ENCODE data around the gene BMPR1B.
"Not testable (repeated sequence)": the region's sequence is repeated elsewhere in the genome, so short reads cannot be mapped to it uniquely, and the experiment has no call there.

BMPR1B gene

DNA sequence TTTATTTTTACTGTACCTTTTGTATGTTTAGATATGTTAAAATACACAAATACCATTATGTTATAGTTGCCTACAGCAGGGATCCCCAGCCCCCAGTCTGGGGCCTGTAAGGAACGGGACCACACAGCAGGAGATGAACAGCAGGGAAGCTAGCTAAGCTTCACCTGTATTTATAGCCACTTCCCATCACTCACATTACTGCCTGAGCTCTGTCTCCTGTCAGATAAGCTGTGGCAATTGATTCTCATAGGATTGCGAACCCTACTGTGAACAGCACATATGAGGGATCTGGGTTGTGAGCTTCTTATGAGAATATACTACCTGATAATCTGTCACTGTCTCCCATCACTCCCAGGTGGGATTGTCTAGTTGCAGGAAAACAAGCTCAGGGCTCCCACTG is 73.9 kb downstream of the BMPR1B start:
- no peak for DNase-seq (ENCODE audit: low read depth in 1 of 2, low spot score in 1 of 2)

DNA sequence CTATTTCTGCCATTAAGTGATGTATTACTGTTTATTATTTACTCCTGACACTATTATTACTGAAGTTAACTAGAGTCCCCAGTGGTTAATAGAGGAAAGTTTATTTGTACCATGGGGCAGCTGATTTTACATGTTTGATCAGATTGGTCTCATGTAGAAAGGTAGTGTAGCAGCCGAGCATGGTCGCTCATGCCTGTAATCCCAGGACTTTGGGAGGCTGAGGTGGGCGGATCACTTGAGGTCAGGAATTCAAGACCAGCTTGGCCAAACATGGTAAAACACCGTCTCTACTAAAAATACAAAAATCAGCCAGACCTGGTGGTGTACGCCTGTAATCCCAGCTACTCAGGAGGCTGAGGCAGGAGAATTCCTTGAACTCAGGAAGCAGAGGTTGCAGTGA is 74.6 kb downstream of the BMPR1B start:
- DNase-seq (ENCODE audit: low read depth in 1 of 2, low spot score in 1 of 2): not testable (repeated sequence)

DNA sequence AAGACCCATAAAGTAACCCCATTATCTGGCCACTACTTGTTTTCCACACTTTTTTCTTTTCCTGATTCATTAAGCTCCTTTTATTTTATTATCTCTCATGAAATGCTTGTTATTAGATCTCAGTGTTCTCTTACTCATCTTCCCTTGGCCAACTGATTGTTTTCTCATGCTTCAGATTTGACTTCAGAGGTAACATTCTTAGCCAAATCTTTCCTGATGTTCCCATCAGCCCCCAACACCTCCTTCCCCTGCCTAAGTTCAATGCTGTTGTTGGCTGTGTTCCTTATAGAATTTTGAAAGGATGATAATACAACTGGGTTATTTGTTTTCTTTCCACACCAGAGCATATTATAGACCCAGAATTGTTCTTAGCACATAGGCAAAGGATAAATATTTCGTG is 75.6 kb downstream of the BMPR1B start:
- DNase-seq (ENCODE audit: low read depth in 1 of 2, low spot score in 1 of 2): no peak

DNA sequence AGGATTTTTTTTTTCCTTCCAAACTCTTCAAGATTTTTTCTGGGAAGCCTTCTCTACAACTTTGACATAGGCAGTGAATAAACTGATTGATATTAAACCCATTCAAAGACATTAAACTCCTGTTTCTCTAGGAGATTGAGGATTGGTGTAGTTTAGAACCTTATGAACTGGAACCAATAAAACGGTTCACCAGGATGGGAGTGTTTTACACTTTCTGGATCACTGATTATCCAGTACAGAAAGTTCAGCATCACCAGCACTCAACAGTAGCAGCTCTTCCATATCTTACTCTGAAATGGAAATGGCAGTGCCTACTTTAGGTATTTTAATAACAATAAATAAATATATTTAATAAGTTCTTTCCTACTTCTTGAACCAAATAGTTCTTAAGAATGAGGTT is 76.7 kb downstream of the BMPR1B start:
- DNase-seq (ENCODE audit: low read depth in 1 of 2, low spot score in 1 of 2): no peak

DNA sequence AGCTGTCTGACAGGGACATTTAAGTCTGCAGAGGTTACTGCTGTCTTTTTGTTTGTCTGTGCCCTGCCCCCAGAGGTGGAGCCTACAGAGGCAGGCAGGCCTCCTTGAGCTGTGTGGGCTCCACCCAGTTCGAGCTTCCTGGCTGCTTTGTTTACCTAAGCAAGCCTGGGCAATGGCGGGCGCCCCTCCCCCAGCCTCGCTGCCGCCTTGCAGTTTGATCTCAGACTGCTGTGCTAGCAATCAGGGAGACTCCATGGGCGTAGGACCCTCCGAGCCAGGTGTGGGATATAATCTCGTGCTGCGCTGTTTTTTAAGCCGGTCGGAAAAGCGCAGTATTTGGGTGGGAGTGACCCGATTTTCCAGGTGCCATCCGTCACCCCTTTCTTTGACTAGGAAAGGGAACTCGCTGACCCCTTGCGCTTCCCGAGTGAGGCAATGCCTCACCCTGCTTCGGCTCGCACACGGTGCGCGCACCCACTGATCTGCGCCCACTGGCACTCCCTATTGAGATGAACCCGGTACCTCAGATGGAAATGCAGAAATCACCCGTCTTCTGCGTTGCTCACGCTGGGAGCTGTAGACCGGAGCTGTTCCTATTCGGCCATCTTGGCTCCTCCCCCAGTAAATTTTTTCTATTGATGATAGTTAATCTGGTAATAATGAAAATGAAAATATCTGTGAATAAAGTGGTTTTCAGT is 83.6 kb downstream of the BMPR1B start:
- DNase-seq (ENCODE audit: low read depth in 1 of 2, low spot score in 1 of 2): not testable (repeated sequence)

DNA sequence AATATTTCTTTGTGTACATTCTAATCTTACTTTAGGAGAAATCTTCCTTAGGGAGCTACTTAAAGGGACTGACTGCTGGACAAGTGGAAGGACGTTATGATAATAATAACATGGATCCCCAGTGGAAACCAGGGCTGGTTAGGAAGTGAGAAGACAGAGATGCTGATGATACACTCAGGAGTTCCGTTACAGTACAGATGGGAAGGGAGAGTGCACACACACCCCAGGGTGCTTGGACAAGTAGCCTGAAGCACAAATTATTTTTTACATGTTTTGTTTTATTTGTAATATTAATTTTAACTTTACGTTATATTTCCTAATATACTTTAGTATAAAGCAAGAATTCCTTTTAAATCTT is 84.1 kb downstream of the BMPR1B start:
- DNase-seq (ENCODE audit: low read depth in 1 of 2, low spot score in 1 of 2): no peak

DNA sequence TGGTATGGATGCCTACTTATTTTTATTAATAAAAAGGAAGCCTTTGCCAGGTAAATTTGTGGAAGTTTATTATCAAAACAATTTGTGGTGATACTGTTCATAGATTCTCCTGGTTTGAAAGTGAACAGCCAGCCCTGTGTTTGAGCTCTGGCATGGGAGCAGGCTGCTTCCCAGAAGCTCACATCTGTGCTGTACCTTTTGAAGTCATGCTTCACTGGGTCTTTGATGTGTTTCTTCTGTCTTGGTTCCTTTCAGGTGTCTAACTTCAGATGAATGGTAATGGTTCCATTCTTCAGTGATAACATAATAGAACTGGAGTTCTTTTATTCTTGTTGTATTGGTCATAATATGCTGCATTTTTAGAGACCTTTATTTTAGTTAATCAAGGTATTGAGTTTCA is 85.5 kb downstream of the BMPR1B start:
- DNase-seq (ENCODE audit: low read depth in 1 of 2, low spot score in 1 of 2): no peak

DNA sequence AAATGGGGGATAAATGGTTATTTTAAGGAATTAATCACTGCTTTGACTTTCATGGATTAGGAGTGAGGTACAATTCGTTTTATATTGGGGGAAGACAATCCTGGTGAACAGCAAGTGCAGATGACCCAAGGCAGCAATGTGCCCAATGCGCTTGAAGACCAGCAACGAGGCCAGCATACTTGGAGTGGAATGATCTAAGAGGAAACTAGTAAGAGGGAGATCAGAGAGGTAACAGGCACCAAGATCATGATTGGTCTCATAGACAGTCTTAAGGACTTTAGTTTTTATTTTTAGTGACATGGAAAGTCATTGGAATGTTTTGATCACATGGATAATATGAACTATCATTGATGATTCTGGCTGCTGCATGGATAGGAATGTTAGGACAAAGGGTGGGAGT is 90.6 kb downstream of the BMPR1B start:
- DNase-seq (ENCODE audit: low read depth in 1 of 2, low spot score in 1 of 2): no peak

DNA sequence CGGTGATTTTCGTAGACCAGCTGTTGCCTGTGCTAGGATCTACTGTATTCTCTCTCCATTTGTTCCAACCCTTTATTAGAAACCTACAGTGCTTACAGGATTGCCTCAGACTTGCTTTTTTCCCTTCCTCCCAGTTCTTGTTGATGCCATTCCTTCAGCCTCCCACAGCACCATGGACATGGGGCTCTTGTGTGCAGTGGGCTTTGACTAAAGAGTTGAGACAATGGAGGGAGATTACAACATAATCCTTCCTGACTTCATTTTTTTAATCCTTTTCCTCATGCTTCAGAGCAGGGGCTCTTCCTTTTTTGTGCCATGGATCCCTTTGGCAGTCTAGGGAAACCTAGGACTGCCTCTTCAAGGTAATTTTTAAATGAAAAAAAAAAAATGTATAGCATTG is 92.1 kb downstream of the BMPR1B start:
- DNase-seq (ENCODE audit: low read depth in 1 of 2, low spot score in 1 of 2): no peak

DNA sequence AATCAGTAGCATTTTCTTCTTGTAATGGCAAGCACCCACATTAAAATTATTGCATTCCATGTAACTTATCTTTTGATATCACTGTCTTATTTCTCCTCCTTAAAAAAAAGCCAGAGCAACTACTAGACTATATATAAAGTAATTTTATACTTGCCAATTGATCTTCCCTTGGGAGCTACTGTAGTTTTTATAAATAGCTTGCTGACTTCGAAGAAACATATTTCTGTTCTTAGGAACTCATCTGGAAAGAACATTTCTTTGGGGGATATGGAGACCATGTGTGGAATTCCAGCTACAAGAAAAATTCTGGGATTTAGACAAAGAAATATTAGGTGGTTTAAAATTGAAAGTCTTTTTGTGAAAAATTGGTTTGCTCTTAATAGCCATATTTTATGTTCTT is 94.9 kb downstream of the BMPR1B start:
- DNase-seq (ENCODE audit: low read depth in 1 of 2, low spot score in 1 of 2): no peak

DNA sequence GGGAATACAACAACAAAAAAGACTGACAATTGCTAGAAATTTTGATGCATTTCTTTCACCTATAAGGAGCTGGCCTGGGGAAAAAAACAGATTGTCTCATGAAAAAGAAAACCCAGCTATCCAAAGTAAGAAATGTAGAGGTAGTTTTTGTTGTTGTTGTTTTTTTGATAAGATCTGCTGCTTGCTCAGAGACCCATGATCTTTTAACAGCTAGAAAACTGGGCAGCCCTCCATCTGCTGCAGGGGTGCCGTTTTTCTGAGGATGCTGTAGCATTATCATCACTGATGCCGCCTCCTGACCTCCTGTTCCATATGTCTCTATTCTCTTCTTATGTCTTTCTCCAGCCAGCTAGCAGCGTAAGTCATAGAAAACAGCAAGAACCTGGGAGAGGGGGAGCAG is 98.3 kb downstream of the BMPR1B start:
- DNase-seq (ENCODE audit: low read depth in 1 of 2, low spot score in 1 of 2): no peak

DNA sequence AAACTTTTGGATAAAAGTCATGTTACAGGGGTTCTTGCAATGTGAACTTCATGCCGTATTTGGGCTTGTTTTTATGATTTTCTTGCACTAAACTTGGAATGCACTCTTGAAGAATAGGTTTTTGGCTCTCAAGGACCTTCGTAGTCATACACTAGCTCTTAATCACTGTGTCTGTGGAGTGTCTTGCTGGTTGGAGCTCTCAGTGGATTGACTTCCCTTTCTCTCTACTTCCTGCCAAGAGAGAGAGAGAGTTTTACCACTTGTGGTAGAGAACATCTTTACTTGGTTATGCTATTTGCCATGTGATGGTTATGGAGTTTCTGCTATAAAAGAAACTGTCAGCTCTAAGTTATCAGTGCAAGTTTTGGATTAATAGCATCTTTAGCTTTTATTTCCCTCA is 112.4 kb downstream of the BMPR1B start:
- no peak for DNase-seq (ENCODE audit: low read depth in 1 of 2, low spot score in 1 of 2)

DNA sequence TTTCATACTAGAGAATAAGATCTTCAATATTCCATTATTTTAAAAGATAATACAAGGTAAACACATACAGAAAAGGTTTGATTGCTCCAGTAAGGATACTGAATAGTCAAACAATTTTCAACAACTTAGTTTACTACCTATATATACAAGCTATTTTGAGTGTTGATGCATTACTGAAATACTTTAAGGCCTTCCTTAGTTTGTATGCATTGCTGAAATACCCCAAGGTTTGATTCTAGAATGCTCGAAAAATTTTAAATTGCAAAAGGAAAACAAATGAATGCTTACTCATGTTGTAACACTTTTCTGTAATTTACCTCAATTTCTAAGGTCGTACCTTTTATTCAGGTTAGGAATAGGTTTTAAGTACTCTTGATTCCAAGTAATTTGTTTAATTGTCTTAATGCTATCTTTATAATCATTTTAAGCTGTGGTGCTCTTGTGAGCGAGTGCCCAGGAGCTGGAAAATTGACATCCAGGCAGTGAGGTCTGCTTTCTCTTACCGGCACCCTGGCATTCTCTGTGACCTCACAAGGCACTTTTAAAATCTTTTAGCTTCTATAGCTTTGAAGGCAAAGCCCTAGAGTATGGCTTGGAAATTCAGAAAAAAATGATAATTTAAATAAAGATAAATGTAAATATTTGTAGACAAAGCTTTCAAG is 114.0 kb downstream of the BMPR1B start:
- no peak for DNase-seq (ENCODE audit: low read depth in 1 of 2, low spot score in 1 of 2)

DNA sequence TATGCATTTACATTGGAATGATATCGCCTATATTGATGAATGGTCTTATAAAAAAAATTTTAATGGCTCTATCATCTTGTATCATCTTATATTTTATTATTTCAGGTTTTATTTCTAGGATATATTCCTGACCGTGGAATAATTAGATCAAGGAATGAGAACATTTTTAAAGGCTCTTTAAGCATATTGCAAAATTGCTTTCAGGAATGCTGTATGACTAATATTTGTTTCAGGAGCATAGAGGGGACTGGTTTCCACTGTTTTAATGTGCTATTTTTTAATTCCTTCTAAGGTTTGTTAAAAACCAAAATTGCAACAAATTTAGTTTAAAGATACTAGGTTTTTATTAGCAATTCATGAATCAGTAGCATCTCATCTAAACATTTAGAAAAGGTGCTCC is 120.2 kb downstream of the BMPR1B start:
- no peak for DNase-seq (ENCODE audit: low read depth in 1 of 2, low spot score in 1 of 2)

DNA sequence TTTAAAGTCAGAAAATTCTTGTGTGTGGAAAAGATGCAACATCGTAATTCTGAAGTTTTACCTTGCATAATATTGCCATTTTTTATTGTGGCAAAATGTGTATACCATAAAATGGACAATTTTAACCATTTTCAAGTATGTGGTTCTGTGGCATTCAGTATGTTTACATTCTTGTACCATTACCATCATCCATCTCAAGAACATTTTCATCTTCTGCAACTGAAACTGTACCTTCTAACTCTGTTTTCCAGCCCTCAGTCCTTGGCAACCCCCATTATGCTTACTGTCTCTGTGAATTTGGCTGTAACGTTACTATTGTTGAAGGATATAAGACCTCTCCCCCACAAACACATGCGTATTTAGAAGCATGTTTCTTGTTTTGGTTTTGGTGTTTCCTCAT is 123.2 kb downstream of the BMPR1B start:
- no peak for DNase-seq (ENCODE audit: low read depth in 1 of 2, low spot score in 1 of 2)

DNA sequence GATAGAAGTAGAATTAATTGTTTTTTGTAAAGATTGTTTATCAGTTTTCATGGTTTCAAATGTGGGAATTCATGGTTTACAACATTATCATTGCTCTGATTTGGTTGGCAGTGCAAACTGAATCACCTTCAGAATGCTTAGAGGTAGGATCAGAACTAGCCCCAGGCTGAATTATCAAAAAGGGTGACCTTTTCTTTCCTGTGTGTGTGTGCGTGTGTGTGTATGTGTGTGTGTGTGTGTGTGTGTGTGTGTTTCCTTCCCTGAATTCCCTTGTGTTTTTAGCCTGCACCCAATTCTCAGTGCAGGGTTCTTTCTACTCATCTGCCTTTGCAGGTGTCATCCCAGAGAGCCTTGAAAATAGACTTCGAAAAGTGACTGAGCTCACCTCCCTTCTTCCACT is 125.0 kb downstream of the BMPR1B start:
- DNase-seq (ENCODE audit: low read depth in 1 of 2, low spot score in 1 of 2): no peak

DNA sequence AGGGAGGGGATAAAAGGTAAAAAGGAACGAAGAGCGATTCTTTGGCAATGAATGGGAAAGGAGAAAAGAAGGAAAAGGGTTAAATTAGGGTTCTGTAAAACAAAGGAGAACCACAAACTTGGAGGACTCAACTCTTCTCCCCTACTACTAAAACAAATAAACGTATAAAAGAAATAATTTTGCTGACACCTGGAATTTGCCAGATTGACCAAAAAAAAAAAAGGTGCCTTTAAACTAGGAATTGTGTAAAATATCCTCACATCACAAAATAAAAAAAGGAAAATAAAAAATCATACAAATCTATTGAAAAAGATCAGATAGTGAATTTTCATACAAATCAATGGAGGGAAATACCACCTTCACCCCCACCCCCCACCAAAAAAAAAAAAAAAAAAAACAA is 129.3 kb downstream of the BMPR1B start:
- DNase-seq (ENCODE audit: low read depth in 1 of 2, low spot score in 1 of 2): no peak

DNA sequence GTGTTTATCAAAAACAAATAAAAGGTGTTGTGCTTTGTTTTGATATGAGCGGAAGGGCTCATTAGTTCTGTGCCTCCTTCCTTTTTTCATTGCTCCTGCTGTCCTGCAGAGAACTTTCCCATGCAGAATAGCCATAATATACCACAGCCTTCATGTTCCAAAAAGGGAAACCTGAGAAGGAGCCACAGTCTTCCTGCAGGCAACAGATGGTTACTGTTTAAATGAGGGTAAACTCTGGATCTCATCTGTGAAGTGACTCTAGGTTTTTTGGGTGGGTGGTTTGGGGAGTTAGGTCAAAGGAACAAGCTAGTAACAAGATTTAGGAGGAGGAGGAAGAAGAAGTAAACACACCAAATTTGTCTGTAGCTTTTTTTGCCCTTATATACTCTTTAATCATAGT is 131.8 kb downstream of the BMPR1B start:
- no peak for DNase-seq (ENCODE audit: low read depth in 1 of 2, low spot score in 1 of 2)

DNA sequence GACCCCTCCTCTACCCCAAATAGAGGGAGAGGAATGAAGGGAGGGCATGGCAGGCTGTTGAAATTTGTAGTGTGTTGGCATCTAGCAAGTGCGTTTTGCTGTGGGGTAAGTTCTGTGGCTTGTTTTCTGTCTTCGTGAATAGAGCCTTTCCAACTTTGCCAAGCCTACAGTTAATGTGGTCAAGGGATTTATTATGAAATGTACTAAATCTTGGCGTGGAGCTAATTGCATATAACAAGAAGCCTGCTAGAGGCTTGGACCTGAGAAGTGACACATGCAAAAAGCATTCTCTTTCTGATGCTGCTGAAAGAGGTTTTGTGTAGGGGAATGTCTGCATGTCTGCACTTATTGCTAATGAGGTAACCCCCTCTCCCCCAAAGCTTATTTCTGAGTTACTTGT is 132.2 kb downstream of the BMPR1B start:
- DNase-seq (ENCODE audit: low read depth in 1 of 2, low spot score in 1 of 2): no peak

DNA sequence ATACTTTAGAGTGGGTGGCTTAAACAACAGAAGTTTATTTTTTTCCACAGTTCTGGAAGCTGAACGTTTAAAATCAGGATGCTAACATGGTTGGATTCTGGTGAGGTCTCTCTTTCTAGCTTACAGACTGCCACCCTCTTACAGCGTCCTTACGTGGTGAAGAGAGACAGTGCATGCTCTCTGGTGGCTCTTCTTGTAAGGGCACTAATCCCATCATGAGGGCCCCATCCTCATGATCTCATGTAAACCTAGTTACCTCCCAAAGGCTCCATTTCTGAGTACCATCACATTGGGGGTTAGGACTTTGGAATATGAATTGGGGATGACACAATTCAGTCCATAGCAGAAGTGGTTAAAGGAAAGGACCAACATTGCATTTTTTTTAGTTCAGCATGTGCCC is 132.8 kb downstream of the BMPR1B start:
- no peak for DNase-seq (ENCODE audit: low read depth in 1 of 2, low spot score in 1 of 2)

DNA sequence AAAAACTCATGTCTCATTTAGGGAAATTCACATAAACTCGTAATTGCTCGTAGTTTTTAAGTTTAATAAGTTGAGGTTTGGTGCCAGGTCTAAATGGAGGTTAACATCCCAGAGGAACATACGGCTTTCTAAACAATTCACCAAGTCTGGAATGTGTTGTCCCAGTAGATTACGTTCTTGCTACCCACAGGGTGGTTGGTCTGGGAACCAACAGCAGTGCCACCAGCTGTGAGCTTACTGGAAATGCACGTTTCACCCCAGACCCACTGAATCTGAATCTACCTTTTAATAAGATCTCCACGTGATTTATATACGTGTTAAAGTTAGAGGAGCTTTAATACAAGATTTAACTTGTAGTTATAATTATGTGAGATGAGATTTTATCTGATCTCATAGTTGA is 134.3 kb downstream of the BMPR1B start:
- DNase-seq (ENCODE audit: low read depth in 1 of 2, low spot score in 1 of 2): no peak

DNA sequence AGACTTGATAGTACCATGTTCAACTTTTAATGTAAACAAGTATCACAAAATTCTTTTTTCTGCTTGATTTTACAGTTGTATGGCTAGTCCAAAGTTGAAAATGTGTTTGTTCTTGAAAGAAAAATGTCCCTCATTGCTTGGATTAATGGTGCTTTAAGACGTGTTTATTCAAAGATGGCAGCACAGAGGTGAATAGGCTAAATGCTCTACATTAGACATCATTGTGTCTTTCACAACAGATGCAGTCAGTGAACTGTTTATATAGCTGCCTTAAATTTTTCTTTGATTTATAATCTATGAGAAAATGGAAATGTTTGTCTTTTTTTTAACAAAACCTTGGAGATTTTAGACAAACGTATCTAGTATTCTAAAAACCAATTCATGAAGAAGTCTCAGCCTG is 137.3 kb downstream of the BMPR1B start:
- DNase-seq (ENCODE audit: low read depth in 1 of 2, low spot score in 1 of 2): no peak

DNA sequence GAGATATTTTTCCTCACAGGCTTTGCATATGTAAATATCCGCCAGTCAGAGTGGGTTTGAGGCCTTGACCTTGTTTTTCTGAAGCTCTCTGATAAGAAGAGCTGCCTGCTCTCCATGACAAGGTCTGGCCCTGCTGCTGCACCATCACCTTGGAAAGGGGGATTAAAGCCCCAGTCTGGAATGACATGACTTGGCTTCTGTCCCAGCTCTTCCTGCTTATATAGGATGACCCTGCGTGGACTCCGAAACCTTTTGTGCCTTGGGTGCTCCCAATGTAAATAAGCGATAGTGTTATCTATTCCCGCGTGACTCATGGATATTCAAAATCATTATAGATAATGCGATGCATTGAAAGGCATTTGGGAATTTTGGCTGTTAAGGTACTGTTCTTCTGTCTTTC is 139.3 kb downstream of the BMPR1B start:
- no peak for DNase-seq (ENCODE audit: low read depth in 1 of 2, low spot score in 1 of 2)
